Epithelial cell of prostate (primary cell): ENCODE measurements around the gene USP15.

Source experiments
- DNase-seq: peaks from one replicate; pipeline ENCODE4 v3.0.0-alpha.2; 2011; ENCODE audit warnings: low read depth, low spot score
- H3K27ac ChIP-seq: fragments of 450-650 bp; 2 replicates; pipeline ENCODE4 v1.5.1; 2017; ENCODE audit warnings: mild to moderate bottlenecking

USP15 gene

DNA sequence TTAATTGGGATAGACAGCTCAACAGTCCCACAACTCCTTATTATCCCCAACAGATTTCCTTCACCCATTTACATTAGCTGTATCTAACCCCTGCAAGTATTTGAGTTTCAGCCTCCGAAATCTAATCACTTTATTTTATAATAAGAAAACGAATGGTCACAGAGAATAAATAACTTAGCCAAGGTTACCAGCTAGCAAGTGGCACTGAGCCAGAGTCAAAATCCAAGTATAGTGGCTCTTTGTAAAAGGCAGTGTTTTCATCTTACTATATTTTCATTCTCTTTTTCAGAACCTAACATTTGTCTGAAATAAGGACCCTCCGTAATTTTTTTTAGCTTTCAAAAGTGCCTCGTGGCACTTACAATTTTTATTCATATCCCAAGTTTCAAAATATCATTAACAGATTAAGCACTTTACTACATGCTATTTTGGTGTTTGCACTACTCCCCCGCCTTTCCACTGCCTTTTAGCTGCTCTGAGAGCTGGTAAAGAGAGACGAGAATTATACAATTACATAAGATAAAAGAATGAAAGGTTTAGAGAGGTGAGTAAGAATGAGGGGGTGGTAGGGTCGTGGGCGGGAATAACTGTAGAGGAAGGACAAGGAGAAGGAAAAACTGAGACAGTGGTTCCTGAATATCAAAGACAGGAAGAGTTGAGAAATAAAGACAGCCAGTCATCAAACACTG, 3.7 kb upstream of the USP15 start:
- H3K27ac ChIP-seq: no peak overlapping the region
- no peak for DNase-seq

- no peak for DNase-seq
- H3K27ac ChIP-seq: no peak overlapping the region
These were observed 2.0 kb upstream of the USP15 start for GRCh38 chr12:62258231-62258630.

DNA sequence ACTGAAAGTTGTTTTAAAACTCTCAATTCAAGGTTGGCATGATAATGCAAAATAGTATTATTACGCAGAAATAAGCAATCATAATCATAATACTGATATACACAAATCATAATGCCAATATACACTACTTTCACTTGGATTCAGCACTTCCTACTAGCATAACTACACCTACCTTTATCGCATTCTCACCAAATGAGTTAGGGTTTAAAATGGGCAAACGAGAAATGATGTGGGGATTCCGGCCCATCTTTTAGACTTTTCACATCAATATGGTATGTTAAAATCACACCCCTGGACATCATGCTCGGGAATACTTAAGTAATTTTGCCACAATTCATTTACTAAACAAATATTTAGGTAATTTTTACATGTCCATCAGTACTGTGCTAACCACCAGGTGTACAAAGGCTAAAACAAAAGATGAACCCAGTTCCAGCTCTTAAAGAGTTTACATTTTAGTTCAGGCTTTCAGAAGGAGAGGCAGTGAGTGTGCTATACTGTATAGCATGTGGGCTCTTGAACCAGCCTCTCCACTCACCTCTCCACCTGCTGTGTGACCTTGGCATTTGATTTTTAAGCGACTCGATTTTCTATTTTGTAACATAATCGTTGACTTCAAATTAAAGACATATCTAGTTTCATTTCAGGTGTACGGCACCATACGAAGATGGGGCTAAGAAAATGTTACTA, 1.1 kb upstream of the USP15 start:
- DNase-seq: no peak
- peak overlapping the region; percentile 92 for H3K27ac ChIP-seq

GRCh38 chr12:62259631-62259992, 592 bp upstream of the USP15 start:
- H3K27ac ChIP-seq: peak overlapping the region; percentile 92
- DNase-seq: no peak

- H3K27ac ChIP-seq: peak overlapping the region; percentile 92
- DNase-seq: no peak
These were observed 804 bp downstream of the USP15 start for GRCh38 chr12:62260733-62261683.

DNA sequence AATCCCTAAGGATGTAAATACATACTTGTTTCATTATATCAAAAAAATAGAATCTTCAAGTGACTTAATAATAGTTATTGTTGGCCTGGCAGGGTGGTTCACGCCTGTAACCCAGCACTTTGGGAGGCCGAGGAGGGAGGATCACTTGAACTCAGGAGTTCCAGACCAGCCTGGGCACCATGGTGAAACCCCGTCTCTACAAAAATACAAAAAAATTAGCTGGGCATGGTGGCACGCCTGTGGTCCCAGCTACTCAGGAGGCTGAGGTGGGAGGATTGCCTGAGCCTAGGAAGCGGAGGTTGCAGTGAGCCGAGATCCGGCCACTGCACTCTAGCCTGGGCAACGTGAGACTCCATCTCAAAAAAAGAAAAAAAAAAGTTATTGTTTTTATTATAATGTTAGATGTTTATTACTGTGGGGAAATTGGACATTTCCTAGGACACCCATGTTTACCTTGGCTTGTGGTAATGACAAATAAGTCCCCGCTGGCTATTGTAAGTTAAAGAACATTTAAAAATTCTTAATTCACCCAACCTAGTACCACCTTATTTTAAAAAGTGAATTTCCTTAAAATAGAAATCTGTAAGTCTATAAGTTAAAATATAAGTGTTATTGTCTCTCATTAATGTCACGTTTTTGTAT, 1.8 kb downstream of the USP15 start:
- H3K27ac ChIP-seq: no peak overlapping the region
- DNase-seq: no peak

DNA sequence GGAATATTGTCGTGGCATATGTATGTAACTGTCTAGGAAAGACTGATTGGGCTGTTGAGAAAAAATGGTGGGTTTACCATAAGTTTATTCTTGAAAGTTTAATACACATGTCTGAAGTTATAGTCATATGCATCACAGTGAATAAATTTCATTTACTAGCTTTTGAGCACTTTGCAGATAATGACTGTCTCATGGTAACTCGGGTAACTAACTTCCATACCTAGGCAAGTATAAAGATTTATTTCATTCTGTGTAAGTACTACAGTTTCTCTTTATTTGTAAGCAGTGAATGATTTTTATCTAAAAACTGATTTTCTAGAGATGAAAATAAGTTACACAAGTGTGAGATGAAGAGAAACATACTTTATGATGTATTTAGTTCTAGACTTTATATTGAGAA, 3.0 kb downstream of the USP15 start:
- H3K27ac ChIP-seq: no peak overlapping the region
- no peak for DNase-seq

- H3K27ac ChIP-seq: no peak overlapping the region
- no peak for DNase-seq
These were observed 3.8 kb downstream of the USP15 start for GRCh38 chr12:62263966-62264365.

- DNase-seq: no peak
- no peak overlapping the region for H3K27ac ChIP-seq
These were observed 4.5 kb downstream of the USP15 start for GRCh38 chr12:62264706-62265105.

GRCh38 chr12:62265511-62265910, 5.3 kb downstream of the USP15 start:
- H3K27ac ChIP-seq: no peak overlapping the region
- no peak for DNase-seq

GRCh38 chr12:62267026-62267425, 6.8 kb downstream of the USP15 start:
- DNase-seq: no peak
- H3K27ac ChIP-seq: no peak overlapping the region

- peak overlapping the region; percentile 22 for H3K27ac ChIP-seq
- DNase-seq: no peak
These were observed 7.3 kb downstream of the USP15 start for GRCh38 chr12:62267480-62267879.

- DNase-seq: no peak
- H3K27ac ChIP-seq: peak overlapping the region; percentile 22
These were observed 8.8 kb downstream of the USP15 start for GRCh38 chr12:62268956-62269355.

DNA sequence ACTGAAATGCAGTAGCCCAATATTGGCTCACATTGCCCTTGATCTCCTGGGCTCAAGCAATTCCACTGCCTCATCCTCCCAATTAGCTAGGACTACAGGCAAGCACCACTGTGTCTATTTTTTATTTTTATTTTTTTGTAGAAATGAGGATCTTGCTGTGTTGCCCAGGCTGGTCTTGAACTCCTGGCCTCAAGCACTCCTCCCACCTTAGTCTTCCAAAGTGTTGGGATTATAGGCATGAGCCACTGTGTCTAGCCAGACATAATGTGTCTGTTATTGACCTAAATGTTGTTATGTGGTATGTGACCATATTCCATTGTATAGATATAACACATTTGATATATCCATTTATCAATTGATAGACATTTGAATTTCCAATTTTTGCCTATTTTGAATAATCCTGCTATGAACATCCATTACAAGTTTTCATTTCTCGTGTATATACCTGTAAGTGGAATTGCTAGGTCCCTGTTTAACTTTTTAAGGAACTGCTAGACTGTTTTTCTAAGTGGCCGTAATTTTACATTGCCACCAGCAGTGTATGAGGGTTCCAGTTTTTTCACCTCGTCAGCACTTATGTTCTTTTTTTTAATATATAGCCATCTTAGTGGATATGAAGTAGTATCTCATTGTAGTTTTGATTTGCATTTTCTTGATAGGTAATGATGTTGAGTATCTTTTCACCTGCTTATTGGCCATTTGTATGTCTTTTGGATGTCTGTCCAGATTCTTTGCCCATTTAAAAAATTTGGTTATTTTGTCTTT, 9.4 kb downstream of the USP15 start:
- H3K27ac ChIP-seq: no peak overlapping the region
- DNase-seq: no peak

DNA sequence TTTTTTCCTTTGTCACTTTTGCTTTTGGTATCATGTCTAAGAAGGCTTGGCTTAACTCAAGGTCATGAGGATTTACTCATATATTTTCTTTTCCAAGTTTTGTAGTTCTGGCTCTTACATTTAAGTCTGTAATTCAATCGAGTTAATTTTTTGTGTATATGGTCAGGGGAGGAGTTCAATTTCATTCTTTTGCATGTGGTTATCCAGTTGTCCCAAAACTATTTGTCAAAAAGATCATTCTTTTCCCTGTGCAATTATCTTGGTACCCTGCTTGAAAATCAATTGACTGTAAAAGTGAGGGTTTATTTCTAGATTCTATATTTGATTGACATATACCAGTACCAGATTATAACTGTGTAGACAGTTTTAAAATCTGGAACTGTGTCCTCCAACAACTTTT, 10.2 kb downstream of the USP15 start:
- no peak for DNase-seq
- no peak overlapping the region for H3K27ac ChIP-seq

- no peak for DNase-seq
- no peak overlapping the region for H3K27ac ChIP-seq
These were observed 10.7 kb downstream of the USP15 start for GRCh38 chr12:62270872-62271271.

GRCh38 chr12:62272936-62273552, 12.8 kb downstream of the USP15 start:
- no peak for DNase-seq
- no peak overlapping the region for H3K27ac ChIP-seq

GRCh38 chr12:62273724-62274380, 13.6 kb downstream of the USP15 start:
- no peak for DNase-seq
- no peak overlapping the region for H3K27ac ChIP-seq

GRCh38 chr12:62278022-62278421, 17.8 kb downstream of the USP15 start:
- no peak overlapping the region for H3K27ac ChIP-seq
- no peak for DNase-seq
